Neuronal stem cell (in vitro differentiated cells): ENCODE data around the gene SEPTIN7.

Source experiments
- DNase-seq: peaks from one replicate; pipeline ENCODE4 v3.0.0-alpha.2; 2013; ENCODE audit warnings: low spot score
- H2AFZ ChIP-seq: one replicate; pipeline ENCODE4 v1.6.1; 2013; ENCODE audit warnings: mild to moderate bottlenecking, low read length, inconsistent platforms
- H2AK5ac ChIP-seq: 2 replicates; pipeline ENCODE4 v1.6.1; 2013; ENCODE audit warnings: low read depth, mild to moderate bottlenecking, inconsistent platforms, low read length, moderate library complexity, mixed read lengths
- H2BK120ac ChIP-seq: 2 replicates; pipeline ENCODE4 v1.6.1; 2013; ENCODE audit warnings: low read depth, mild to moderate bottlenecking, inconsistent platforms, low read length, moderate library complexity, mixed read lengths
- H2BK12ac ChIP-seq: one replicate; pipeline ENCODE4 v1.6.1; 2013; ENCODE audit warnings: low read length, inconsistent platforms
- H2BK15ac ChIP-seq: 2 replicates; pipeline ENCODE4 v1.6.1; 2013; ENCODE audit warnings: mild to moderate bottlenecking, low read length, inconsistent platforms, mixed read lengths
- H2BK5ac ChIP-seq: one replicate; pipeline ENCODE4 v1.6.1; 2013; ENCODE audit warnings: inconsistent platforms, mild to moderate bottlenecking, low read length, moderate library complexity
- H3K14ac ChIP-seq: one replicate; pipeline ENCODE4 v1.6.1; 2013; ENCODE audit warnings: low read length, inconsistent platforms
- H3K18ac ChIP-seq: 2 replicates; pipeline ENCODE4 v1.6.1; 2013; ENCODE audit warnings: low read length, inconsistent platforms
- H3K23ac ChIP-seq: 2 replicates; pipeline ENCODE4 v1.6.1; 2013; ENCODE audit warnings: low read depth, mild to moderate bottlenecking, mixed read lengths, low read length, inconsistent platforms; ENCODE audit not compliant: poor library complexity
- H3K27ac ChIP-seq: replicated peaks from 3 replicates; pipeline ENCODE4 v1.5.1; 2013; ENCODE audit warnings: low read length, inconsistent platforms
- H3K27me3 ChIP-seq, 3 experiments: 2 replicates each; pipeline ENCODE4 v1.6.1; 2013; ENCODE audit warnings: low read length in 3 of 3, mild to moderate bottlenecking in 2 of 3, inconsistent platforms in 1 of 3, low read depth in 1 of 3, mixed read lengths in 1 of 3, moderate library complexity in 1 of 3; ENCODE audit not compliant: control insufficient read depth in 3 of 3, insufficient read depth in 3 of 3
- H3K36me3 ChIP-seq, 2 donors: replicated peaks in 1 of 2; 2 replicates each; pipeline ENCODE4 v1.6.1; 2013; ENCODE audit warnings: low read length in 2 of 2; ENCODE audit not compliant: control insufficient read depth in 2 of 2, insufficient read depth in 2 of 2
- H3K4ac ChIP-seq: 2 replicates; pipeline ENCODE4 v1.6.1; 2013; ENCODE audit warnings: inconsistent platforms, mild to moderate bottlenecking, low read length, moderate library complexity
- H3K4me1 ChIP-seq, 2 donors: 1 replicate in 1 of 2; 2 replicates in 1 of 2; pipeline ENCODE4 v1.6.1; 2013; ENCODE audit warnings: low read length in 2 of 2, low read depth in 1 of 2; ENCODE audit not compliant: control insufficient read depth in 2 of 2, insufficient read depth in 1 of 2
- H3K4me2 ChIP-seq: one replicate; pipeline ENCODE4 v1.6.1; 2013; ENCODE audit warnings: mild to moderate bottlenecking, low read length, inconsistent platforms; ENCODE audit not compliant: insufficient read depth, poor library complexity, severe bottlenecking
- H3K4me3 ChIP-seq, 2 donors: 2 replicates each; pipeline ENCODE4 v1.5.1; 2013; ENCODE audit warnings: low read length in 2 of 2, mild to moderate bottlenecking in 2 of 2, inconsistent platforms in 1 of 2, moderate library complexity in 1 of 2
- H3K79me1 ChIP-seq: one replicate; pipeline ENCODE4 v1.6.1; 2013; ENCODE audit warnings: low read depth, mild to moderate bottlenecking, inconsistent platforms, low read length, moderate library complexity
- H3K9ac ChIP-seq: one replicate; pipeline ENCODE4 v1.6.1; 2013; ENCODE audit warnings: mild to moderate bottlenecking, low read depth, low read length, inconsistent platforms; ENCODE audit not compliant: poor library complexity
- H3K9me3 ChIP-seq, 2 donors: replicated peaks in 1 of 2; 2 replicates each; pipeline versions ENCODE3 to v1.6.1; 2013; ENCODE audit warnings: low read length in 2 of 2, mild to moderate bottlenecking in 2 of 2, inconsistent platforms in 1 of 2, low read depth in 1 of 2, mixed read lengths in 1 of 2, moderate library complexity in 1 of 2; ENCODE audit not compliant: control insufficient read depth in 2 of 2, insufficient read depth in 1 of 2
- H4K8ac ChIP-seq: one replicate; pipeline ENCODE4 v1.6.1; 2013; ENCODE audit warnings: low read depth, mild to moderate bottlenecking, inconsistent platforms, low read length, moderate library complexity
- H4K91ac ChIP-seq: one replicate; pipeline ENCODE4 v1.6.1; 2013; ENCODE audit warnings: low read length, low read depth, mild to moderate bottlenecking, inconsistent platforms; ENCODE audit not compliant: poor library complexity
- WGBS, 2 donors: extraction: QIAGEN DNeasy Blood & Tissue Kit; methylation state at CpG; one replicate each; pipeline ENCODE4 v1.1.7; 2013; ENCODE audit warnings: missing lambda C conversion rate in 2 of 2, mixed read lengths in 1 of 2; ENCODE audit not compliant: insufficient read length in 2 of 2, insufficient replicate concordance in 1 of 2; ENCODE audit errors: extremely low coverage in 2 of 2; 5-methylcytosine and 5-hydroxymethylcytosine counted together

SEPTIN7 gene

GRCh38 chr7:35826751-35827150 is 25.9 kb downstream of the SEPTIN7 start:
- Histone ChIP-seq H3K4me2 (no peak overlapping the region), H3K23ac (no peak overlapping the region), H2BK5ac (no peak overlapping the region), H3K79me1 (peaks cover 3% of the 10 kb centered on the region), H2BK12ac (no peak overlapping the region), H3K18ac (no peak overlapping the region), H3K4me1 (peaks cover 0 to 5% of the 10 kb centered on the region in 2 donors), H3K9me3 (peaks cover 0 to 17% of the 10 kb centered on the region in 2 donors), H2BK15ac (no peak overlapping the region), H2AK5ac (no peak overlapping the region), H2AFZ (no peak overlapping the region), H3K36me3 (peaks cover 0 to 5% of the 10 kb centered on the region in 2 donors), H2BK120ac (no peak overlapping the region), H3K14ac (no peak overlapping the region), H3K9ac (no peak overlapping the region), H3K4me3 (no peak overlapping the region), H3K4ac (no peak overlapping the region), H4K91ac (no peak overlapping the region), H4K8ac (no peak overlapping the region), H3K27me3 (no peaks in the 10 kb centered on the region), H3K27ac (no peak overlapping the region)
- no CpG with 5 or more reads among the region's 4 CpGs for WGBS, 2 donors
- DNase-seq = no peak

DNA sequence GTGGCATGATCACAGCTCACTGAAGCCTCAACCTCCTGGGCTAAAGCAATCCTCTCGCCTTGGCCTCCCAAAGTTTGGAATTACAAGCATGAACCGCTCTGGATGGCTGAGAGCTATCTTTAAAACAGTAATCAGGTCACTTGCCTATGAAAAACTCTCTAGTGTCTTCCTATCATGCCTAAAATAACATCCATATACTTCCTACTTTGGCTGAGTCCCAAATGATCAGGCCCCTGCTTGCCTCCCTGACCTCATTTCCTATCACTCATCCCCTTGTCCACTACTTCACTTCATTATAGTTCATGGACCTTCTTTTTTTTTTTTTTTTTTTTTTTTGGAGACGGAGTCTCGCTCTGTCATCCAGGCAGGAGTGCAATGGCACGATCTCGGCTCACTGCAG is 28.0 kb downstream of the SEPTIN7 start:
- Histone ChIP-seq H2BK120ac (no peak overlapping the region), H3K4me1 (peaks cover 0 to 5% of the 10 kb centered on the region in 2 donors), H3K9me3 (peaks cover 0 to 3% of the 10 kb centered on the region in 2 donors), H3K4me3 (no peak overlapping the region), H3K18ac (no peak overlapping the region), H2BK12ac (no peak overlapping the region), H3K36me3 (peaks cover 0 to 21% of the 10 kb centered on the region in 2 donors), H2AK5ac (no peak overlapping the region), H3K4me2 (no peak overlapping the region), H2AFZ (no peak overlapping the region), H3K23ac (no peak overlapping the region), H4K91ac (no peak overlapping the region), H3K79me1 (no peaks in the 10 kb centered on the region), H3K4ac (no peak overlapping the region), H3K14ac (no peak overlapping the region), H3K27ac (no peak overlapping the region), H3K27me3 (no peaks in the 10 kb centered on the region), H2BK15ac (no peak overlapping the region), H4K8ac (no peak overlapping the region), H3K9ac (no peak overlapping the region), H2BK5ac (no peak overlapping the region)
- no CpG with 5 or more reads among the region's 6 CpGs for WGBS, 2 donors
- no peak for DNase-seq

GRCh38 chr7:35831208-35831607 is 30.4 kb downstream of the SEPTIN7 start:
- Histone ChIP-seq H3K9me3 (peaks cover 0 to 3% of the 10 kb centered on the region in 2 donors), H3K4me2 (no peak overlapping the region), H3K18ac (no peak overlapping the region), H3K79me1 (peaks cover 3% of the 10 kb centered on the region), H3K27me3 (no peaks in the 10 kb centered on the region), H3K4me1 (peaks cover 0 to 5% of the 10 kb centered on the region in 2 donors), H3K4me3 (no peak overlapping the region), H3K14ac (no peak overlapping the region), H3K36me3 (peaks cover 0 to 45% of the 10 kb centered on the region in 2 donors), H2BK5ac (no peak overlapping the region), H2BK120ac (no peak overlapping the region), H3K4ac (no peak overlapping the region), H4K8ac (no peak overlapping the region), H3K23ac (no peak overlapping the region), H2BK12ac (no peak overlapping the region), H3K27ac (no peak overlapping the region), H2BK15ac (no peak overlapping the region), H3K9ac (no peak overlapping the region), H2AK5ac (no peak overlapping the region), H2AFZ (no peak overlapping the region), H4K91ac (no peak overlapping the region)
- DNase-seq = peak; percentile 12

- no peak overlapping the region for H3K27ac ChIP-seq
- no peak for DNase-seq
- peaks cover 0 to 82% of the 10 kb centered on the region in 2 donors for H3K36me3 ChIP-seq
- no peak overlapping the region for H4K8ac ChIP-seq
- H3K14ac ChIP-seq = no peak overlapping the region
- no peak overlapping the region for H2AFZ ChIP-seq
- no peak overlapping the region for H3K18ac ChIP-seq
- H3K4ac ChIP-seq = no peak overlapping the region
- peaks cover 3% of the 10 kb centered on the region for H3K79me1 ChIP-seq
- H3K4me3 ChIP-seq = no peak overlapping the region
- no CpG with 5 or more reads among the region's 1 CpG for WGBS, 2 donors
- no peak overlapping the region for H3K4me2 ChIP-seq
- no peak overlapping the region for H2AK5ac ChIP-seq
- H2BK120ac ChIP-seq = no peak overlapping the region
- no peak overlapping the region for H3K23ac ChIP-seq
- no peaks in the 10 kb centered on the region for H3K9me3 ChIP-seq
- H3K4me1 ChIP-seq = peaks cover 0 to 3% of the 10 kb centered on the region in 2 donors
- no peaks in the 10 kb centered on the region for H3K27me3 ChIP-seq
- H3K9ac ChIP-seq = no peak overlapping the region
- no peak overlapping the region for H2BK5ac ChIP-seq
- H2BK15ac ChIP-seq = no peak overlapping the region
- H2BK12ac ChIP-seq = no peak overlapping the region
- H4K91ac ChIP-seq = no peak overlapping the region
Observed at GRCh38 chr7:35839860-35840854, 39.3 kb downstream of the SEPTIN7 start.
